B cell (primary cell): ENCODE measurements around the gene PLK2. TPM values are rescaled to one million over a fixed set of nuclear protein-coding genes. Genes with fewer than 3 reads are reported as not detected.

Experiments used
- ATAC-seq: fragments of 200-7000 bp; cut with Tn5 transposase; one replicate; pipeline ENCODE4 v1.10.0; 2021; ENCODE audit warnings: low read depth, mild to moderate bottlenecking, moderate number of reproducible peaks, moderate library complexity
- CTCF ChIA-PET: fragments of 350-600 bp; sonication (Branson Sonifier 250); formaldehyde crosslinking; loops from one replicate; lab custom pipeline; 2021; ENCODE audit warnings: antibody characterized with exemption, inconsistent platforms; lab: Charles Lee
- POLR2A ChIA-PET: fragments of 350-600 bp; sonication (Branson Sonifier 250); formaldehyde crosslinking; loops from one replicate; lab custom pipeline; 2021; ENCODE audit warnings: antibody characterized with exemption; lab: Charles Lee
- DNase-seq: peaks from one replicate; pipeline ENCODE4 v3.0.0; 2013
- H2AFZ ChIP-seq: 2 replicates; pipeline ENCODE4 v1.6.1; 2012; ENCODE audit warnings: mild to moderate bottlenecking, low read depth, low read length; ENCODE audit not compliant: insufficient read depth, poor library complexity, severe bottlenecking
- H3K27ac ChIP-seq, 2 donors: 1 replicate in 1 of 2; 2 replicates in 1 of 2; pipeline ENCODE4 v1.5.1; 2012 to 2013; ENCODE audit warnings: low read length in 2 of 2, mild to moderate bottlenecking in 2 of 2, moderate library complexity in 1 of 2
- H3K27me3 ChIP-seq, 4 experiments: fragments of 200-600 bp in 1 of 4; sonication (generic) in 1 of 4; replicated peaks in 1 of 4; 1 replicate in 2 of 4; 2 replicates in 2 of 4; pipeline versions ENCODE4 v1.6.1 to v1.7.0; 2013 to 2016; ENCODE audit warnings: low read length in 3 of 4, mild to moderate bottlenecking in 2 of 4, mixed read lengths in 1 of 4, moderate library complexity in 1 of 4; ENCODE audit not compliant: insufficient read depth in 4 of 4, control insufficient read depth in 3 of 4; ENCODE audit errors: control extremely low read depth in 1 of 4
- H3K36me3 ChIP-seq, 2 experiments: replicated peaks in 1 of 2; 1 replicate in 1 of 2; 2 replicates in 1 of 2; pipeline versions ENCODE4 v1.6.1 to v1.7.1; 2013; ENCODE audit warnings: low read length in 1 of 2; ENCODE audit not compliant: insufficient read depth in 2 of 2, control insufficient read depth in 1 of 2; ENCODE audit errors: control extremely low read depth in 1 of 2, extremely low read depth in 1 of 2
- H3K4me1 ChIP-seq, 2 donors: fragments of 200-600 bp in 1 of 2; sonication (generic) in 1 of 2; 1 replicate in 1 of 2; 2 replicates in 1 of 2; pipeline versions ENCODE4 v1.5.1 to v1.6.1; 2013 to 2017; ENCODE audit warnings: low read length in 2 of 2; ENCODE audit not compliant: control insufficient read depth in 2 of 2, insufficient read depth in 2 of 2
- H3K4me2 ChIP-seq: replicated peaks from 2 replicates; pipeline ENCODE3; 2012; ENCODE audit warnings: mild to moderate bottlenecking, low read depth, low read length; ENCODE audit not compliant: poor library complexity, severe bottlenecking
- H3K4me3 ChIP-seq, 5 experiments: fragments of 200-600 bp in 1 of 5; sonication (generic) in 1 of 5; 1 replicate in 3 of 5; 2 replicates in 2 of 5; pipeline versions ENCODE4 v1.5.1 to v1.7.0; 2011 to 2016; ENCODE audit warnings: low read length in 4 of 5, mild to moderate bottlenecking in 4 of 5, low read depth in 2 of 5, control low read depth in 1 of 5, moderate library complexity in 1 of 5; ENCODE audit not compliant: insufficient read depth in 1 of 5; ENCODE audit errors: control extremely low read depth in 1 of 5, extremely low read depth in 1 of 5
- H3K79me2 ChIP-seq: fragments of 200-600 bp; sonication (generic); one replicate; pipeline ENCODE4 v1.6.0; 2016; ENCODE audit warnings: low read length; ENCODE audit not compliant: control insufficient read depth, insufficient read depth
- H3K9ac ChIP-seq: fragments of 200-600 bp; sonication (generic); 2 replicates; pipeline ENCODE4 v1.6.1; 2017; ENCODE audit warnings: mild to moderate bottlenecking, low read length, moderate library complexity
- H3K9me3 ChIP-seq, 3 donors: one replicate each; pipeline versions ENCODE4 v1.6.1 to v1.7.1; 2013; ENCODE audit warnings: low read length in 2 of 3; ENCODE audit not compliant: control insufficient read depth in 2 of 3, insufficient read depth in 1 of 3; ENCODE audit errors: control extremely low read depth in 1 of 3
- H4K20me1 ChIP-seq: 2 replicates; pipeline ENCODE4 v1.6.0; 2012; ENCODE audit warnings: mild to moderate bottlenecking, low read length; ENCODE audit not compliant: insufficient read depth, control insufficient read depth, poor library complexity, severe bottlenecking
- H3K27ac Mint-ChIP-seq: one replicate; pipeline ENCODE4 v1.8.0; 2021; ENCODE audit warnings: mixed read lengths
- H3K27me3 Mint-ChIP-seq: one replicate; pipeline ENCODE4 v1.8.0; 2021; ENCODE audit warnings: mixed read lengths
- H3K4me1 Mint-ChIP-seq: one replicate; pipeline ENCODE4 v1.8.0; 2021; ENCODE audit warnings: mixed read lengths
- H3K4me3 Mint-ChIP-seq: one replicate; pipeline ENCODE4 v1.8.0; 2021; ENCODE audit warnings: mixed read lengths
- H3K9me3 Mint-ChIP-seq: one replicate; pipeline ENCODE4 v1.8.0; 2022; ENCODE audit warnings: mixed read lengths; ENCODE audit not compliant: insufficient read depth
- EZH2 ChIP-seq: IDR thresholded peaks from 2 replicates; pipeline ENCODE4 v1.6.1; 2012; ENCODE audit warnings: borderline replicate concordance, low read depth, mild to moderate bottlenecking, moderate library complexity, low read length; ENCODE audit not compliant: insufficient read depth, poor library complexity, severe bottlenecking
- WGBS: methylation state at CpG from one replicate; pipeline ENCODE4 v1.1.5; 2013; ENCODE audit warnings: missing lambda C conversion rate; ENCODE audit not compliant: insufficient coverage; 5-methylcytosine and 5-hydroxymethylcytosine counted together
- intact Hi-C: fragments of 100-400 bp; cut with micrococcal nuclease; formaldehyde crosslinking; loops from one replicate; pipeline ENCODE4 v1.10.0; 2022
- polyA plus RNA-seq: library from polyadenylated mRNA; depleted of rRNA; stranded (reverse); fragments of >200 nt; gene quantifications from 2 replicates; pipeline ENCODE4 v1.2.3, GENCODE V29; 2012
- total RNA-seq, 2 donors: library from RNA; stranded (reverse); fragments of 120-200 nt in 1 of 2; gene quantifications; 1 replicate in 1 of 2; 2 replicates in 1 of 2; pipeline versions ENCODE4 v1.2.3 to v1.2.4, GENCODE V29; 2013 to 2022
- TF ChIP-seq, protein P1 (sequence below): fragments of 200-600 bp; IDR thresholded peaks from one replicate; pipeline ENCODE4 v1.8.0; 2022; ENCODE audit warnings: antibody characterized with exemption, mild to moderate bottlenecking

The PLK2 gene
- total and polyA plus RNA-seq, 2 donors (not counting 1 experiment from before 2014, with no cell fraction given): 32.2 to 47.2 TPM

DNA sequence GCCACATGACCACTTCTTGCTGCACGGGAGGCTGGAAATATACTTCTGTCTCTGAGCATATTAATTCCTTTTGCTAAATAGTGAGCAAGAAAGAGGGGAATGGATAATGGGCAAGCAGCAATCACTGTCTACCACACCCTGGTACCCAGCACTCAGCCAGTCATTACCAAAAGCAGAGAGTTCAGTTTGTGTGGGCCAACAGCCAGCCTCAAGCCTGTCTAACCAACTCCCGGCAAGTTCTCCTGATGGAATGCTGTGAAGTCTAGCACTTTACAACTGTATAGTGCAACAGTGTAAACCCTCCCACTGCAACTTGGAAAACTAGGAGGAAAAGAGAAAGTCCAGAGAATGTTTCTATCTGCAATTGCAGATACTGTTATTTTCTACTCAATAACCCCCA lies 47.8 kb downstream of the PLK2 start:
- no peak for ATAC-seq
- H3K4me1 ChIP-seq: no peaks in the 10 kb centered on the region
- ChIA-PET CTCF (no interaction called here), POLR2A (no interaction called here)
- no peak overlapping the region for H3K27ac Mint-ChIP-seq
- DNase-seq: no peak
- H3K9ac ChIP-seq: no peak overlapping the region
- no peaks in the 10 kb centered on the region for H3K36me3 ChIP-seq
- intact Hi-C loops: no loop called here
- H3K27me3 ChIP-seq: peaks cover 0 to 2% (median 0%) of the 10 kb centered on the region in 4 experiments
- no peaks in the 10 kb centered on the region for H3K9me3 ChIP-seq
- no peak overlapping the region for H3K4me3 Mint-ChIP-seq
- H3K4me1 Mint-ChIP-seq: no peaks in the 10 kb centered on the region
- H3K4me2 ChIP-seq: no peak overlapping the region
- H3K27me3 Mint-ChIP-seq: peaks cover 28% of the 10 kb centered on the region
- TF ChIP-seq, protein P1, sequence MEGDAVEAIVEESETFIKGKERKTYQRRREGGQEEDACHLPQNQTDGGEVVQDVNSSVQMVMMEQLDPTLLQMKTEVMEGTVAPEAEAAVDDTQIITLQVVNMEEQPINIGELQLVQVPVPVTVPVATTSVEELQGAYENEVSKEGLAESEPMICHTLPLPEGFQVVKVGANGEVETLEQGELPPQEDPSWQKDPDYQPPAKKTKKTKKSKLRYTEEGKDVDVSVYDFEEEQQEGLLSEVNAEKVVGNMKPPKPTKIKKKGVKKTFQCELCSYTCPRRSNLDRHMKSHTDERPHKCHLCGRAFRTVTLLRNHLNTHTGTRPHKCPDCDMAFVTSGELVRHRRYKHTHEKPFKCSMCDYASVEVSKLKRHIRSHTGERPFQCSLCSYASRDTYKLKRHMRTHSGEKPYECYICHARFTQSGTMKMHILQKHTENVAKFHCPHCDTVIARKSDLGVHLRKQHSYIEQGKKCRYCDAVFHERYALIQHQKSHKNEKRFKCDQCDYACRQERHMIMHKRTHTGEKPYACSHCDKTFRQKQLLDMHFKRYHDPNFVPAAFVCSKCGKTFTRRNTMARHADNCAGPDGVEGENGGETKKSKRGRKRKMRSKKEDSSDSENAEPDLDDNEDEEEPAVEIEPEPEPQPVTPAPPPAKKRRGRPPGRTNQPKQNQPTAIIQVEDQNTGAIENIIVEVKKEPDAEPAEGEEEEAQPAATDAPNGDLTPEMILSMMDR: no peak
- TF ChIP-seq EZH2: no peak
- no peak overlapping the region for H2AFZ ChIP-seq
- no peaks in the 10 kb centered on the region for H3K79me2 ChIP-seq
- no peak overlapping the region for H3K27ac ChIP-seq
- H4K20me1 ChIP-seq: no peaks in the 10 kb centered on the region
- H3K4me3 ChIP-seq: no peak overlapping the region
- no peaks in the 10 kb centered on the region for H3K9me3 Mint-ChIP-seq
- WGBS: no CpG with 5 or more reads among the region's 2 CpGs

DNA sequence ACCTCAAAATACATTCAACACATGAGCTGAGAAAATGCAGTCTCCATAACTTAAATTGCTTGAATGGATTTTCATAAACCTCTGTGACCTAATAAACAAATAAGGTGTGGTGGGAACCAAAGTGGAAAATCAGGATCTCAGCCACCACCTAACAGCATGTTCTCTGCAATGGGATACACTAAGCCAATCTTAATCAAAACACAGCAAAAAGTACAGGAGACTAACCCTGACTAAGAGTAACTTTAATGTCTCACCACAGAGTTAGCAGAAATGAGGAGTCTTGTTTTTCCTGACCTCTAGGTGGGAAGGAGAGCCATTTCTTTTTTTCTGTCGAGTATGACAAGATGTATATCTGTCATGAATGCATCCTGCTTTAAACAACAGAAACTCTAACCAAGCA lies 48.5 kb downstream of the PLK2 start:
- Histone ChIP-seq H3K4me3 (no peak overlapping the region), H3K36me3 (no peaks in the 10 kb centered on the region), H3K27me3 (peaks cover 0 to 2% (median 0%) of the 10 kb centered on the region in 4 experiments), H2AFZ (no peak overlapping the region), H3K4me1 (no peaks in the 10 kb centered on the region), H3K79me2 (no peaks in the 10 kb centered on the region), H3K4me2 (no peak overlapping the region), H3K9me3 (no peaks in the 10 kb centered on the region), H3K27ac (no peak overlapping the region), H4K20me1 (no peaks in the 10 kb centered on the region), H3K9ac (no peak overlapping the region)
- Mint-ChIP-seq H3K27ac (no peak overlapping the region), H3K9me3 (no peaks in the 10 kb centered on the region), H3K27me3 (peaks cover 26% of the 10 kb centered on the region), H3K4me3 (no peak overlapping the region), H3K4me1 (no peaks in the 10 kb centered on the region)
- ChIA-PET CTCF (no interaction called here), POLR2A (no interaction called here)
- ATAC-seq: no peak
- TF ChIP-seq, protein P1: no peak
- no peak for TF ChIP-seq EZH2
- intact Hi-C loops: no loop called here
- WGBS: no CpG with 5 or more reads among the region's 1 CpG
- DNase-seq: no peak
